Endothelial cell of umbilical vein (primary cell): ENCODE results near the gene ERG. TPM values are rescaled to one million over a fixed set of nuclear protein-coding genes. Genes with fewer than 3 reads are reported as not detected.

Experiments
- BruUV-seq: library from RNA; stranded (reverse); fragments of 400-500 nt; replicated peaks from 2 replicates; lab custom pipeline; 2021; lab: Mats Ljungman, UMichigan
- CTCF ChIA-PET: fragments of 300-600, 350-600 bp; sonication (Branson Sonifier 250); formaldehyde crosslinking; loops from one replicate; lab custom pipeline; 2021; ENCODE audit warnings: antibody characterized with exemption, inconsistent platforms; lab: Charles Lee
- POLR2A ChIA-PET: fragments of 300-600, 350-600 bp; sonication (Branson Sonifier 250); formaldehyde crosslinking; loops from one replicate; lab custom pipeline; 2021; ENCODE audit warnings: antibody characterized with exemption, inconsistent platforms; lab: Charles Lee
- DNase-seq: peaks from one replicate; pipeline ENCODE4 v3.0.0-alpha.2; 2011; ENCODE audit warnings: low read depth, low spot score
- FAIRE-seq: peaks from 2 replicates; lab custom pipeline; 2011; peaks lifted over from hg19 to GRCh38; lab: Jason Lieb, UNC
- H2AFZ ChIP-seq: 2 replicates; pipeline ENCODE4 v1.6.0; 2012; ENCODE audit warnings: low read depth, low read length, control low read depth, inconsistent platforms
- H3K27ac ChIP-seq: 2 replicates; pipeline ENCODE4 v1.5.1; 2011; ENCODE audit warnings: low read depth, mild to moderate bottlenecking, control low read depth, low read length, moderate library complexity; ENCODE audit not compliant: insufficient read depth
- H3K27me3 ChIP-seq, 2 experiments: 2 replicates each; pipeline versions ENCODE4 v1.6.0 to v1.6.1; 2011; ENCODE audit warnings: low read length in 2 of 2, mixed read lengths in 1 of 2; ENCODE audit not compliant: control insufficient read depth in 2 of 2, insufficient read depth in 2 of 2
- H3K36me3 ChIP-seq, 2 experiments: 2 replicates in 1 of 2; 3 replicates in 1 of 2; pipeline ENCODE4 v1.5.1; 2011; ENCODE audit warnings: low read length in 2 of 2, mild to moderate bottlenecking in 1 of 2, moderate library complexity in 1 of 2; ENCODE audit not compliant: control insufficient read depth in 2 of 2, insufficient read depth in 2 of 2; ENCODE audit errors: extremely low read depth in 1 of 2
- H3K4me1 ChIP-seq: 3 replicates; pipeline ENCODE4 v1.5.1; 2011; ENCODE audit warnings: mild to moderate bottlenecking, low read length; ENCODE audit not compliant: control insufficient read depth, insufficient read depth; ENCODE audit errors: extremely low read depth
- H3K4me2 ChIP-seq: 2 replicates; pipeline ENCODE4 v1.6.1; 2011; ENCODE audit warnings: low read length, control low read depth, mixed read lengths; ENCODE audit not compliant: insufficient read depth
- H3K4me3 ChIP-seq, 3 experiments: fragments of 200-600 bp in 1 of 3; sonication (generic), shearing (Covaris generic) in 1 of 3; replicated peaks in 1 of 3; 2 replicates each; pipeline ENCODE4 v1.5.1; 2011 to 2016; ENCODE audit warnings: control low read depth in 3 of 3, low read length in 3 of 3, mild to moderate bottlenecking in 2 of 3, inconsistent platforms in 1 of 3, low read depth in 1 of 3, moderate library complexity in 1 of 3; ENCODE audit not compliant: insufficient read depth in 1 of 3
- H3K79me2 ChIP-seq: 2 replicates; pipeline ENCODE4 v1.6.0; 2012; ENCODE audit warnings: low read length, inconsistent platforms; ENCODE audit not compliant: control insufficient read depth, insufficient read depth
- H3K9ac ChIP-seq: replicated peaks from 2 replicates; pipeline ENCODE3; 2011; ENCODE audit warnings: low read length, control low read depth; ENCODE audit not compliant: insufficient read depth; ENCODE audit errors: extremely low read depth
- H3K9me1 ChIP-seq: replicated peaks from 3 replicates; pipeline ENCODE4 v1.6.0; 2011; ENCODE audit warnings: mild to moderate bottlenecking, low read length; ENCODE audit not compliant: control insufficient read depth, insufficient read depth; ENCODE audit errors: extremely low read depth
- H3K9me3 ChIP-seq: replicated peaks from 2 replicates; pipeline ENCODE4 v1.5.1; 2012; ENCODE audit warnings: low read length, inconsistent platforms; ENCODE audit not compliant: control insufficient read depth, insufficient read depth
- H4K20me1 ChIP-seq: replicated peaks from 2 replicates; pipeline ENCODE3; 2011; ENCODE audit warnings: mild to moderate bottlenecking, low read length; ENCODE audit not compliant: control insufficient read depth, insufficient read depth; ENCODE audit errors: extremely low read depth
- CTCF ChIP-seq, 2 donors: IDR thresholded peaks; 1 replicate in 1 of 2; 2 replicates in 1 of 2; pipeline ENCODE4 v1.5.1; 2011; ENCODE audit warnings: low read length in 2 of 2, mild to moderate bottlenecking in 2 of 2, moderate library complexity in 2 of 2, control low read depth in 1 of 2, inconsistent platforms in 1 of 2, low read depth in 1 of 2; ENCODE audit not compliant: insufficient read depth in 1 of 2; ENCODE audit errors: extremely low read depth in 1 of 2
- EZH2 ChIP-seq: IDR thresholded peaks from 2 replicates; pipeline ENCODE4 v1.6.1; 2012; ENCODE audit warnings: borderline replicate concordance, low read depth, mild to moderate bottlenecking, moderate library complexity, low read length, inconsistent platforms; ENCODE audit not compliant: severe bottlenecking
- FOS ChIP-seq: IDR thresholded peaks from 2 replicates; pipeline ENCODE4 v1.6.1; 2011; ENCODE audit warnings: mild to moderate bottlenecking, low read length, moderate library complexity, borderline replicate concordance; ENCODE audit not compliant: insufficient read depth
- GATA2 ChIP-seq: IDR thresholded peaks from 2 replicates; pipeline ENCODE4 v1.7.0; 2011; ENCODE audit warnings: low read depth, mild to moderate bottlenecking, moderate library complexity, mixed read lengths, low read length; ENCODE audit not compliant: insufficient read length, insufficient read depth
- JUN ChIP-seq: IDR thresholded peaks from 2 replicates; pipeline ENCODE4 v1.6.1; 2011; ENCODE audit warnings: borderline replicate concordance, low read depth; ENCODE audit not compliant: insufficient read length, insufficient read depth
- MAX ChIP-seq: IDR thresholded peaks from 2 replicates; pipeline ENCODE4 v1.6.1; 2011; ENCODE audit not compliant: insufficient read depth, insufficient read length
- MYC ChIP-seq: IDR thresholded peaks from one replicate; pipeline ENCODE4 v1.6.1; 2011; ENCODE audit warnings: mild to moderate bottlenecking, low read depth, low read length
- POLR2A ChIP-seq: IDR thresholded peaks from 2 replicates; pipeline ENCODE4 v1.6.1; 2012; ENCODE audit warnings: low read depth, mild to moderate bottlenecking, control low read depth, low read length
- POLR2AphosphoS5 ChIP-seq: IDR thresholded peaks from 2 replicates; pipeline ENCODE4 v1.6.1; 2012; ENCODE audit warnings: low read depth, mild to moderate bottlenecking, control low read depth, low read length, moderate library complexity; ENCODE audit not compliant: insufficient read depth
- dilution Hi-C: fragments of 300-500 bp; cut with MboI; formaldehyde crosslinking; loops from one replicate; pipeline ENCODE4 v1.15.0; 2019; ENCODE audit warnings: low sequenced_read_pairs; ENCODE audit not compliant: extremely low pct_ligation_motif_present
- intact Hi-C: fragments of 100-400 bp; cut with micrococcal nuclease; formaldehyde crosslinking; loops from one replicate; pipeline ENCODE4 v1.10.0; 2022
- polyA plus RNA-seq, 4 experiments: library from polyadenylated mRNA; depleted of rRNA in 3 of 4; stranded (reverse) in 3 of 4; unstranded in 1 of 4; fragments of >200 nt; gene quantifications; 2 replicates each; pipeline versions ENCODE4 v1.2.1 to v1.2.3, GENCODE V29; 2011 to 2012; ENCODE audit warnings: missing spikeins in 1 of 4
- total RNA-seq: library from RNA; stranded (reverse); gene quantifications from 2 replicates; pipeline ENCODE4 v1.2.3, GENCODE V29; 2021

Gene ERG
- total and polyA plus RNA-seq, 2 donors (not counting 3 experiments of a cell fraction or from before 2014, with no cell fraction given) = 173 to 210 TPM

GRCh38 chr21:38447611-38448010 lies 50.7 kb downstream of the ERG start:
- Histone ChIP-seq H3K27me3 (no peaks in the 10 kb centered on the region), H3K9me3 (no peaks in the 10 kb centered on the region), H4K20me1 (peaks cover 6% of the 10 kb centered on the region), H3K4me1 (peaks cover 40% of the 10 kb centered on the region), H3K9me1 (no peaks in the 10 kb centered on the region), H3K36me3 (peaks cover 7 to 9% of the 10 kb centered on the region in 2 experiments), H3K4me3 (no peak overlapping the region), H3K9ac (no peak overlapping the region), H3K27ac (peak overlapping the region; percentile 35), H3K79me2 (peaks cover 92% of the 10 kb centered on the region), H3K4me2 (peak overlapping the region; percentile 14), H2AFZ (no peak overlapping the region)
- TF ChIP-seq FOS (no peak), POLR2AphosphoS5 (no peak), CTCF (IDR thresholded peaks at IDR 0.05; ENCODE audit: extremely low read depth in 1 of 2, insufficient read depth in 1 of 2, low read depth in 1 of 2, low read length in 2 of 2) (no peak), GATA2 (no peak), JUN (no peak), POLR2A (no peak), MAX (no peak), MYC (no peak), EZH2 (no peak)
- dilution Hi-C loops = no loop called here
- DNase-seq (peak; percentile 81), FAIRE-seq (peak; percentile 70)
- intact Hi-C loops = no loop called here
- ChIA-PET CTCF (interaction anchor here (0.8 to 2.9 kb wide), 6 partner anchors 10 to 58 kb away, joined by 3 to 9 read pairs (median 4); no protein-coding TSS in a partner anchor), POLR2A (no interaction called here)
- BruUV-seq = no TSS peak
